ENCODE results near the gene NLGN1. TPM values are rescaled to one million over a fixed set of nuclear protein-coding genes. Genes with fewer than 3 reads are reported as not detected.

The NLGN1 gene
- total and polyA plus RNA-seq, 2 experiments from 2014 or later = 5.1 to 11.2 TPM

GRCh38 chr3:174097686-174098085, 700.1 kb downstream of the NLGN1 start:
- TF ChIP-seq EZH2phosphoT487 (IDR thresholded peaks at IDR 0.05; ENCODE audit: low read depth, severe bottlenecking, unreplicated experiment) (no peak), EZH2 (IDR thresholded peaks at IDR 0.05; ENCODE audit: borderline replicate concordance) (no peak), CTCF (IDR thresholded peaks at IDR 0.05; ENCODE audit: poor library complexity) (no peak)
- Histone ChIP-seq H3K9me3 (ENCODE audit: low read depth) (no peaks in the 10 kb centered on the region), H3K27ac (no peak overlapping the region), H2AFZ (no peak overlapping the region), H3K36me3 (replicated peaks; ENCODE audit: insufficient read depth, low read depth) (no peaks in the 10 kb centered on the region), H4K20me1 (ENCODE audit: insufficient read depth, poor library complexity, severe bottlenecking) (no peaks in the 10 kb centered on the region), H3K79me2 (no peaks in the 10 kb centered on the region), H3K4me2 (no peak overlapping the region), H3K4me3 (no peak overlapping the region), H3K27me3 (no peaks in the 10 kb centered on the region), H3K9me2 (replicated peaks; ENCODE audit: insufficient read depth) (no peaks in the 10 kb centered on the region), H3K4me1 (ENCODE audit: insufficient read depth) (no peaks in the 10 kb centered on the region)
- 45% methylated on average over 3 of the region's 3 CpGs for WGBS (ENCODE audit: low lambda C conversion rate, missing lambda C conversion rate)
- DNase-seq (ENCODE audit: low spot score) = no peak

- H3K27ac ChIP-seq = no peak overlapping the region
- TF ChIP-seq CTCF (IDR thresholded peaks at IDR 0.05; ENCODE audit: poor library complexity) = no peak
- TF ChIP-seq EZH2 (IDR thresholded peaks at IDR 0.05; ENCODE audit: borderline replicate concordance) = no peak
- no peak for TF ChIP-seq EZH2phosphoT487 (IDR thresholded peaks at IDR 0.05; ENCODE audit: low read depth, severe bottlenecking, unreplicated experiment)
- H4K20me1 ChIP-seq (ENCODE audit: insufficient read depth, poor library complexity, severe bottlenecking) = no peaks in the 10 kb centered on the region
- no peak overlapping the region for H2AFZ ChIP-seq
- H3K27me3 ChIP-seq = no peaks in the 10 kb centered on the region
- H3K4me3 ChIP-seq = no peak overlapping the region
- no peaks in the 10 kb centered on the region for H3K9me2 ChIP-seq (replicated peaks; ENCODE audit: insufficient read depth)
- no peaks in the 10 kb centered on the region for H3K4me1 ChIP-seq (ENCODE audit: insufficient read depth)
- no peaks in the 10 kb centered on the region for H3K79me2 ChIP-seq
- DNase-seq (ENCODE audit: low spot score) = no peak
- H3K4me2 ChIP-seq = no peak overlapping the region
- 84% methylated on average over 2 of the region's 2 CpGs for WGBS (ENCODE audit: low lambda C conversion rate, missing lambda C conversion rate)
- no peaks in the 10 kb centered on the region for H3K36me3 ChIP-seq (replicated peaks; ENCODE audit: insufficient read depth, low read depth)
- no peaks in the 10 kb centered on the region for H3K9me3 ChIP-seq (ENCODE audit: low read depth)
Measured at GRCh38 chr3:174098746-174099145, 701.2 kb downstream of the NLGN1 start.

DNA sequence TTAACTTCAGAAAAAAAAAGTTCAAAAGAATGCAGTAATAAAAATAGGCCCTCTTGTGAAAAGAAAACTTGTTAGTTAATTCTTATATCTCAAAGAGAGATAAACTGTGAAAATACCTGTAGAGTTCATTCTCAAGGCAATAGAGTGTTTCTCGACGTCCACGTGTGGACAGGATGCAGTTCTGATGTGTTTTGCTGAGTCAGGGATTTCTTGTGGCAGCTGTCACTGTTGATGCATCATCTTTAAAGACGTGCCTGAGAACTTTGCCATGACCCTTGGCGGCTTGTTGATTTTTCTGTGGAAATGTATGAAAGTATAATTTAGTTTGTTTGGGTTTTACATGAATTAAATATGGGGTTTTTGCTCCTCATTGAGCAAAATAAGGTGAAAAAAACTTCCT, 702.2 kb downstream of the NLGN1 start:
- TF ChIP-seq CTCF (IDR thresholded peaks at IDR 0.05; ENCODE audit: poor library complexity) (no peak), EZH2phosphoT487 (IDR thresholded peaks at IDR 0.05; ENCODE audit: low read depth, severe bottlenecking, unreplicated experiment) (no peak), EZH2 (IDR thresholded peaks at IDR 0.05; ENCODE audit: borderline replicate concordance) (no peak)
- H3K4me3 ChIP-seq = no peak overlapping the region
- WGBS (ENCODE audit: low lambda C conversion rate, missing lambda C conversion rate) = 80% methylated on average over 5 of the region's 5 CpGs

GRCh38 chr3:174100744-174101143, 703.2 kb downstream of the NLGN1 start:
- Histone ChIP-seq H3K4me1 (ENCODE audit: insufficient read depth) (no peaks in the 10 kb centered on the region), H3K4me3 (no peak overlapping the region), H3K27ac (no peak overlapping the region), H2AFZ (no peak overlapping the region), H3K9me2 (replicated peaks; ENCODE audit: insufficient read depth) (no peaks in the 10 kb centered on the region), H3K4me2 (no peak overlapping the region), H3K79me2 (no peaks in the 10 kb centered on the region), H4K20me1 (ENCODE audit: insufficient read depth, poor library complexity, severe bottlenecking) (no peaks in the 10 kb centered on the region), H3K9me3 (ENCODE audit: low read depth) (no peaks in the 10 kb centered on the region), H3K36me3 (replicated peaks; ENCODE audit: insufficient read depth, low read depth) (no peaks in the 10 kb centered on the region), H3K27me3 (no peaks in the 10 kb centered on the region)
- 92% methylated on average over 2 of the region's 2 CpGs for WGBS (ENCODE audit: low lambda C conversion rate, missing lambda C conversion rate)
- no peak for DNase-seq (ENCODE audit: low spot score)
- TF ChIP-seq CTCF (IDR thresholded peaks at IDR 0.05; ENCODE audit: poor library complexity) (no peak), EZH2phosphoT487 (IDR thresholded peaks at IDR 0.05; ENCODE audit: low read depth, severe bottlenecking, unreplicated experiment) (no peak), EZH2 (IDR thresholded peaks at IDR 0.05; ENCODE audit: borderline replicate concordance) (no peak)

More for the DNA sequence above, 702.2 kb downstream of the NLGN1 start:
- H3K27ac ChIP-seq = no peak overlapping the region
- H3K4me1 ChIP-seq (ENCODE audit: insufficient read depth) = no peaks in the 10 kb centered on the region
- H3K9me2 ChIP-seq (replicated peaks; ENCODE audit: insufficient read depth) = no peaks in the 10 kb centered on the region
- no peak overlapping the region for H3K4me2 ChIP-seq
- no peaks in the 10 kb centered on the region for H3K79me2 ChIP-seq
- H3K36me3 ChIP-seq (replicated peaks; ENCODE audit: insufficient read depth, low read depth) = no peaks in the 10 kb centered on the region
- H2AFZ ChIP-seq = no peak overlapping the region
- no peaks in the 10 kb centered on the region for H4K20me1 ChIP-seq (ENCODE audit: insufficient read depth, poor library complexity, severe bottlenecking)
- no peak for DNase-seq (ENCODE audit: low spot score)
- H3K9me3 ChIP-seq (ENCODE audit: low read depth) = no peaks in the 10 kb centered on the region
- H3K27me3 ChIP-seq = no peaks in the 10 kb centered on the region

All from hepatocyte (in vitro differentiated cells).